ENCODE data around the gene AGO4.

AGO4 gene

DNA sequence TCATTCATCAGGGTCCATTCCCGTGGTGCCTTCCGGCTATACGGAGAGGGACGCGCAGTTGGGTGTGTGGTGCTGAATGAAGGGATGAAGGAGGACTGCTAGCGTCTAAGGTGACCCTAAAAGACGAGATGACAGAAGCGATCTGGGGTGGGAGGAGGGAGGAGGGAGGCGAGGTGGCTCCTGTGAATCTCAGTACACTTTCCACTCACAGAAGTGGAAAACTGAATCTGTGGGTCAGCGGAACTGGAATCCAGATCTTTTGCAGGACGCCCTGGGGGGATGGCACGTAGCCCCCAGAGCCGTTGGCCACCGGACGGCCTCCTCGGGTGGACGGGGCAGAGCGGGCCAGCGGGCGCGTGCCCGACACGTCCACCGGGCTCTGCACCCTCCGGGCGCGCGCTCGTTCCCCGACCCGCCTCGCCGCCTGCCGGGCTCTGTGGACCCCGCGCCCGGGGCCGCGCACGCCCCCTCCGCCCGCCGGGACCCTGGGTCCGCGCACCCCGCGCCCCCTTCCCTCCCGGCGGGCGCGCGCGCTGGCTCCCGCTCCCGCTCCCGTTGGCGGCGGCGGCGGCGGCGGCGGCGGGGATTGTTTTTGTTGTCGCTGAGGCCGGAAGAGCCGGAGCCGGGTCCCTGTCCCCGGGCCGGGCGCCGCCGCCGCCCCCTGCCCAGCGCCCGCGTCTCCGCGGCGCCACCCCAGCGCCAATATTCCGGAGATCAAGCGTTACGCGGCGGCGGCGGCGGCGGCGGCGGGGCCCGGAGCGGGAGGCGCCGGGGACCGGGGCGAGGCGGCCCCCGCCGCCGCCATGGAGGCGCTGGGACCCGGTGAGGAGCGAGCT, at the start of gene AGO4:
Gene AGO4 (plus strand): TSS at position 403 of the 836 bp plus-strand sequence. CDS start 401 bp downstream, at position 804.
- no peak for DNase-seq (ENCODE audit: low read depth)
- H3K4me3 ChIP-seq (ENCODE audit: low read depth, low read length) = peak within 1 kb of the TSS; percentile 90
- TF ChIP-seq, protein P1, sequence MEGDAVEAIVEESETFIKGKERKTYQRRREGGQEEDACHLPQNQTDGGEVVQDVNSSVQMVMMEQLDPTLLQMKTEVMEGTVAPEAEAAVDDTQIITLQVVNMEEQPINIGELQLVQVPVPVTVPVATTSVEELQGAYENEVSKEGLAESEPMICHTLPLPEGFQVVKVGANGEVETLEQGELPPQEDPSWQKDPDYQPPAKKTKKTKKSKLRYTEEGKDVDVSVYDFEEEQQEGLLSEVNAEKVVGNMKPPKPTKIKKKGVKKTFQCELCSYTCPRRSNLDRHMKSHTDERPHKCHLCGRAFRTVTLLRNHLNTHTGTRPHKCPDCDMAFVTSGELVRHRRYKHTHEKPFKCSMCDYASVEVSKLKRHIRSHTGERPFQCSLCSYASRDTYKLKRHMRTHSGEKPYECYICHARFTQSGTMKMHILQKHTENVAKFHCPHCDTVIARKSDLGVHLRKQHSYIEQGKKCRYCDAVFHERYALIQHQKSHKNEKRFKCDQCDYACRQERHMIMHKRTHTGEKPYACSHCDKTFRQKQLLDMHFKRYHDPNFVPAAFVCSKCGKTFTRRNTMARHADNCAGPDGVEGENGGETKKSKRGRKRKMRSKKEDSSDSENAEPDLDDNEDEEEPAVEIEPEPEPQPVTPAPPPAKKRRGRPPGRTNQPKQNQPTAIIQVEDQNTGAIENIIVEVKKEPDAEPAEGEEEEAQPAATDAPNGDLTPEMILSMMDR (IDR thresholded peaks at IDR 0.05; ENCODE audit: low read depth, low read length, missing control alignments) = no peak

- DNase-seq (ENCODE audit: low read depth) = no peak
- H3K4me3 ChIP-seq (ENCODE audit: low read depth, low read length) = no peak overlapping the region
- TF ChIP-seq, protein P1 (IDR thresholded peaks at IDR 0.05; ENCODE audit: low read depth, low read length, missing control alignments) = no peak
These were observed 45.7 kb upstream of the AGO4 start for GRCh38 chr1:35762141-35762540.

- H3K4me3 ChIP-seq (ENCODE audit: low read depth, low read length) = no peak overlapping the region
- DNase-seq (ENCODE audit: low read depth) = no peak
- TF ChIP-seq, protein P1 (IDR thresholded peaks at IDR 0.05; ENCODE audit: low read depth, low read length, missing control alignments) = no peak
These were observed 44.6 kb upstream of the AGO4 start for GRCh38 chr1:35763201-35763600.

DNA sequence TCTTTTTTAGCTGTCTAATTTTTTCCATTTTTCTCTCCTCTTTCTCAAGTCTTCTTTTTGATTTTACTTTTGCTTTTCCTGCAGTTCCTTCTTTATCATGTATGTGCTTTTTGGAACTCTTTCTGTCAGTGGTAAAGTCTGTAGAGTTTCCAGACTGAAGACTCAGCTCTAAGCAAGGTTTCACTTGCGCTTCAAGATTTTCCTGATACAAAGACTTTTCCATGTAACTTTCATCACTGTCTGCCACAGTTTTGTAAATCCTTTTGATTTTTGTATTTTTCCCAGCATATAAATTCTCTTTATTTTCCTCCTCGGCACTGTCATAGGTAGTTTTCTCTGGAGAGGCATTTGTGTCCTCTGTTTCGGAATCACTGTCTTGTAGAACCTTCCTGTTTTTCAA, 43.5 kb upstream of the AGO4 start:
- DNase-seq (ENCODE audit: low read depth) = no peak
- H3K4me3 ChIP-seq (ENCODE audit: low read depth, low read length) = no peak overlapping the region
- TF ChIP-seq, protein P1 (IDR thresholded peaks at IDR 0.05; ENCODE audit: low read depth, low read length, missing control alignments) = no peak

DNA sequence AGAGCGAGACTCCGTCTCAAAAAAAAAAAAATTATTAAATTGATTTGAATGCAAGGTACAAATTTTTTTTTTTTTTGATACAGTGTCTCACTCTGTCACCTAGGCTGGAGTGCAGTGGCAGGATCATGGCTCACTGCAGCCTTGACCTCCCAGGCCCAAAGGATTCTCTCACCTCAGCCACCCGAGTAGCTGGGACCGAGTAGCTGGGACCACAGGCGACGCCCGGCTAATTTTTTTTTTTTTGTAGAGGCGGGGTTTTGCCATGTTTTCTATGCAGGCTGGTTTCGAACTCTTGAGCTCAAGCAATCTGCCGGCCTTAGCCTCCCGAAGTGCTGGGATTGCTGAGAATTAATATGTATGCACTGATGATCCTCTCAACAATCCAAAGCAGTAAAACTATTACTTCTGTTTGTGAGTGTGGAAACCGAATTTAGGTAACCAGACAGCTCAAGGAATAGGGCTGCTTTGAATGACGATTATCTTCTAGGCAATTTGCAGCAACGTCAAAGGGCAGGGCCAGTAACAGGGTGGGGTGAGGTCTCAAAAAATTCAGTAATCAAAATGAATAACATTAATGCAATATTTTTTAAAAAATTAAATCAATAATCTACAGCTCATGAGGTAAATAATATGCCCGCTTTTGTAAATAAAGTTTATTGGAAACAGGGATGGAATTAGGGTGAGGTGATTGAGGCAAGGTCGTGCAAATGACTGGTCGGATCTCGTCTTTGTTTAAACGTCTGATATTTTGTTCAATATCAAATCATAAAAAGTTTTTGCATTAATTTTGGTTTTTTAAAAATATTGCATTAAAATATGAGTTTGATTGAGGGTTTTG, 39.2 kb upstream of the AGO4 start:
- no peak for DNase-seq (ENCODE audit: low read depth)
- TF ChIP-seq, protein P1 (IDR thresholded peaks at IDR 0.05; ENCODE audit: low read depth, low read length, missing control alignments) = no peak
- peak overlapping the region; percentile 78 for H3K4me3 ChIP-seq (ENCODE audit: low read depth, low read length)

DNA sequence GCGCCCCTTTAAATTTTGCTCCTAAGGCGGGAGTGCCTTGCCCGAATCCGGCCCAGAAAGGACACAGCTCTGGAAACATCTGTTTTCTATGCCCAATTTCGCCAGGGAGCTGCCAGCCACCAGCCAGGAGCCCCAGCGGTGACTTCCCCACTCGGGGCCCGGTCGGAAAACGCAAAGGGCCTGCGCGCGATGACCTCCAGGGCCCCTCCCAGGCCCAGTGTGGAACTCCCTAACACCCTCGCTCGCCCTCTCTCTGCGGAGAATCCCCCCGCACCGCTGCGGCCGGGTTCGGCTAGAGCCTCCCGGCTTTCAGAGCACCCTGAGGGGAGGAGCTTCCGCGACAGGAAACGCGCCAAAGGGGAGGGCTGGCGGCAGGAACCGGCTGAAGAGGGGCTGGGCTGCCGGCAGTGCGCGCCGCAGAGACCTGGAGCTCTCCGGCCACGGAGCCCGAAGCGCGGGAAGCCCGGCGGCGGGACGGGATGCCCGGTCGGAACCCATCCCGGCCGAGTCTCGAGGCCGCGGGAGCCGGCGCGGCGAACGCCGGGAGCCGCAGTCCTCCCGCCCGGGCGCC, 38.5 kb upstream of the AGO4 start:
- TF ChIP-seq, protein P1 (IDR thresholded peaks at IDR 0.05; ENCODE audit: low read depth, low read length, missing control alignments) = no peak
- DNase-seq (ENCODE audit: low read depth) = peak; percentile 66
- peak overlapping the region; percentile 78 for H3K4me3 ChIP-seq (ENCODE audit: low read depth, low read length)
